ENCODE results near the gene C2orf42.
"Not testable (repeated sequence)": the region's sequence is repeated elsewhere in the genome, so short reads cannot be mapped to it uniquely, and the experiment has no call there.

The C2orf42 gene

DNA sequence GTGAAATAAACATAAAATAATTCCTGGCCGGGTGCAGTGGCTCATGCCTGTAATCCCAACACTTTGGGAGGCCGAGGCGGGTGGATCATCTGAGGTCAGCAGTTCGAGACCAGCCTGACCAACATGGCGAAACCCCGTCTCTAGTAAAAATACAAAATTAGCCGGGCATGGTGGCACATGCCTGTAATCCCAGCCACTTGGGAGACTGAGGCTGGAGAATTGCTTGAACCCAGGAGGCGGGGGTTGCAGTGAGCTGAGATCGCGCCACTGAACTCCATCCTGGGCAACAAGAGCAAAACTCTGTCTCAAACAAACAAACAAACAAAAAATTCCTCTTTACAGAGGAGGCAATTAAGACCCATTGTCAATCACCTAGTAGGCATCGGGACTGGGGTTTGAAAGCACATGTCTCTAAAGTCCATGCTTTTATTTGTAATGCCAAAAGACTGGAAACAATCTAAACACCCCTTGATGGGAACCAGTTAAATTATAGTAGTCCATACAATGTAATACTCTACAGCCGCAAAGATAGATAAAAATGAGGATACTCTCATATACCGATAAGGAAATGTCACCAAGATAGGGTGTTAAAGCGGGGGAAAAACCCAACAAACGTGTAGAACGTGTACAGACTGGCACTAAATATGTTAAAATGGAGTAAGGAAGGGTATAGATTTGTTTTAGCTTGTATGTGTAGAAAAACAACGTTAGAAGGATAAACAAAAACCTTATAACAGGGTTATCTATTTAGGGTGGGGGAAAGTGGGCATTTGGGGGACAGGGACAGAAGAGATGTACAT is 59.3 kb downstream of the C2orf42 start:
- not testable (repeated sequence) for DNase-seq (ENCODE audit: low read depth in 2 of 2)

DNA sequence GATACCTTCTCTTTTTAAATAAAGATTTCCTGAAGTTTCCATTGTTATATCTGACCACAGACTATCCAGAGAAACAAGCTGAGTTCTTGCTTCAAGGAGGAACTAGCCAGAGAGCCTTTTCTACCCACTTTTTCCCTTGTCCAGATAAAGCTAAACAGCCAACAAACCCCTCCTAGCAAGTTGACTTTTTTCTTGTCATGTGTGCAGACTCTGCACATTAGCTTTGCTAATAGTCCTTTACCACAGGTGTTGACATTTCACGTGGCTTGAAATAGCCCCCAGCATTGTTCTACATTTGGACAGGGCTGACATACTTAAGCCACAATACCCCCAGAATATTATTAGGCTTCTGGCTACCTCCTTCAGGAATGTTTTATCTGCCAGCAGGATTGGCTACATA is 62.8 kb downstream of the C2orf42 start:
- no peak for DNase-seq (ENCODE audit: low read depth in 2 of 2)

DNA sequence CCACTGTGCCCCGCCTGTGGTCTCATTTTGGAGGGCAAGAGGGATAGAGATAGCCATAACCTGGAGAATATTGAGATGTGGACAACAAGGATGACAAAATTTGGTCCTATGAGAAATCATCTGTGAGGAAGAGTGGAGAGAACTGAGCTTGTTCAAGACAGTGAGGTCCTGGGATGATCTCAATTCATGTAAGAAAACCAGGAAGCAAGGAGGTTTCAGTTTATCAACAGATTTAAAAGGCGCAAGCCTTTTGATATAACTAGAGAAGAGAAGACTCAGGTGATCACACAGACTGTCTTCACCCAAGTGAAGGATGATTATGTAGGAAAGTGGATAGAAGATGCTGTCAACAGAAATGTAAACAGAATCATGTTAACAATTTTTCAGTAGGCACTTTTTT is 64.4 kb downstream of the C2orf42 start:
- no peak for DNase-seq (ENCODE audit: low read depth in 2 of 2)

DNA sequence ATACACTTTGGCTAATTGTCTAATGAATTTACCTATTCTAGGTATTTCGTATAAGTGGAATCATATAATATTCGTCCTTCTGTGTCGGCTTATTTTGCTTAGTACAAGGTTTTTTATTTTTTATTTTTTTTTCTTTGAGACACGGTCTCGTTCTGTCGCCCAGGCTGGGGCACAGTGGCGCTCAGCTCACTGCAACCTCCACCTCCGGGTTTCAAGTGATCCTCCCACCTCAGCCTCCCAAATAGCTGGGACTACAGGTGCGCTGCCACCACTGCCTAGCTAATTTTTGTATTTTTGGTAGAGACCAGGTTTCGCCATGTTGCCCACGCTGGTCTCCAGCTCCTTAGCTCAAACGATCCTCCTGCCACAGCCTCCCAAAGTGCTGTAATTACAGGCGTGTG is 65.3 kb downstream of the C2orf42 start:
- no peak for DNase-seq (ENCODE audit: low read depth in 2 of 2)

DNA sequence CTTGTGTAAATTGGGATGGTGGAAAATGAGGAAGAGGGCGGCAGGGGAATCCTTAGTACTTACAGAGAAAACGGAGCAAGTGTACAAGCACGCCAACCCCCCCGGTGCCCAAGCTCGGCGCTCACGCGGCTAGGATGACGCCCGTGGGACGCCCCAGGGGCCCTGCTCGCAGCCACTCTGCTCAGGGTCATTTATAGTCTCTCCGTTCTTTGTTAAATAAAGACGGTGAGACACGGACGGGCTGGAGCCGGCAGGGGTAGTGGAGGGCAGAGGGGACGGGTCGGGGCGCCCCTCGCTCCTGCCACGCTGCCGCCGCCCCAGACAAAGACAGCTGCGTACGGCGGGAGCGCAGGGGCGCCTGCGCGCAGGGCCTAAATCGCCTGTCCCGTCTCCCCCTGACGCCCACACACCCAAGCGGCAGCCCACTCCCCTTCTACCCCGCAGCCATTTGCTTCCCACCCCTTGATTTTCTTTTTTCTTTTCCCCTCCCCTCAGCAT is 65.8 kb downstream of the C2orf42 start:
- DNase-seq (ENCODE audit: low read depth in 2 of 2) = no peak

DNA sequence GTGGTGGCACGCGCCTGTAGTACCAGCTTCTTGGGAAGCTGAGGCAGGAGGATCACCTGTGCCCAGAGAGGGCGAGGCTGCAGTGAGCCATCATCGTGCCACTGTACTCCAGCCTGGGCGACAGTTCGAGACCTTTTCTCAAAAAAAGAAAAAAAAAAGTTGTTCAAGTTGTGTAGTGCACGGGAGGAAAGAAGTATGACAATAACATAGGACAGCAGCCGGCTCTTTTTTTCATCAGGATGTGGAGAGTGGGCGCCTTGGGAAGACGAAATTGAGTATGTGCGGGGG is 67.0 kb downstream of the C2orf42 start:
- no peak for DNase-seq (ENCODE audit: low read depth in 2 of 2)

DNA sequence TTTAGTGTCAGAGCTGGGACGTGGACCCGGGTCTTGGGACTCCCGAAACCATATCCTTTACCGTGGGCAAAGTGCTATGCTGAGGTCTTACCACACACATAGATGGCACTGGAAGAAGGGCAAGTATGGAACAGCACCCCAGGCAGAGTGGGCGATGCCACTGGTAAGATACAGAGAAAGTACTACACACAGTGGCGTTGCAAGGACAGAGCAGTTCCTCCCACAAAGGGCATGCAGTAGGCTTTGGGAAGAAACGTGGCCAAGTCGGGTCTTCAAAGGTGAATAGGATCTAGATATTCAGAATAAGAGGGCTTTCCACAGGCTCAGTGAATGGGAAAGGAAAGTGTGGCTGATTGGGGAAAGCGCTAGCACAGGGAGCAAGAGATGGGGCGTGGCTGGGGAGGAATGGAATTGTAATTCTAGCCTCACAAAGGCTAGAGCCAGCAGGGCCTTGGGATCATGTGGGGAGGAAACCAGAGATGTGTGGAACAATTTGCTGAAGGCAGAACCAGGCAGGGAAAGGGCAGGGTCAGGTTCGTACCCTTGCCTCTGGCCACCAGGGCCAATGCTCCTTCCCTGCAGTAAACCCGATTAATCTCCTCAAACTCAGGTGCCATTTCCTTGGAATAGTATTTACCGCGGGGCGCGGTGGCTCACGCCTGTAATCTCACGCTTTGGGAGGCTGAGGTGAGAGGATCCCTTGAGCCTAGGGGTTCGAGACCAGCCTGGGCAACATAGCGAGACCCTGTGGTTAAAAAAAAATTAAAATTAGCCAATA is 67.6 kb downstream of the C2orf42 start:
- no peak for DNase-seq (ENCODE audit: low read depth in 2 of 2)

DNA sequence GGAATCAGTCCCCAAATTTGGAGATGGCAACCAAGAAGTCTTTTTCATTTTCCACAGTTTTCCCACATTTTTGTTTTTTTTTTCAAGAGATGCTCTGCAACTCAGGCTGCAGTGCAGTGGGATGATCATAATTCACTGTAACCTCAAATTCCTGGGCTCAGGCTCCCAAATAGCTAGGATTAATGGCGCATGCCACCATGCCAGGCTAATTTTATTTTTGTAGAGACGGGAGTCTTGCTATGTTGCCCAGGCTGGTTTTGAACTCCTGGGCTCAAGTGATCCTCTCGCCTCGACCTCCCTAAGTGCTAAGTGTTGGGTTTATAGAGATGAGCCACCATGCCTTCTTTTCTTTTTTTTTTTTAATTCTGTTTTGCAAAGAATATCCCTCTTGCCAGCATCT is 68.3 kb downstream of the C2orf42 start:
- DNase-seq (ENCODE audit: low read depth in 2 of 2) = no peak

DNA sequence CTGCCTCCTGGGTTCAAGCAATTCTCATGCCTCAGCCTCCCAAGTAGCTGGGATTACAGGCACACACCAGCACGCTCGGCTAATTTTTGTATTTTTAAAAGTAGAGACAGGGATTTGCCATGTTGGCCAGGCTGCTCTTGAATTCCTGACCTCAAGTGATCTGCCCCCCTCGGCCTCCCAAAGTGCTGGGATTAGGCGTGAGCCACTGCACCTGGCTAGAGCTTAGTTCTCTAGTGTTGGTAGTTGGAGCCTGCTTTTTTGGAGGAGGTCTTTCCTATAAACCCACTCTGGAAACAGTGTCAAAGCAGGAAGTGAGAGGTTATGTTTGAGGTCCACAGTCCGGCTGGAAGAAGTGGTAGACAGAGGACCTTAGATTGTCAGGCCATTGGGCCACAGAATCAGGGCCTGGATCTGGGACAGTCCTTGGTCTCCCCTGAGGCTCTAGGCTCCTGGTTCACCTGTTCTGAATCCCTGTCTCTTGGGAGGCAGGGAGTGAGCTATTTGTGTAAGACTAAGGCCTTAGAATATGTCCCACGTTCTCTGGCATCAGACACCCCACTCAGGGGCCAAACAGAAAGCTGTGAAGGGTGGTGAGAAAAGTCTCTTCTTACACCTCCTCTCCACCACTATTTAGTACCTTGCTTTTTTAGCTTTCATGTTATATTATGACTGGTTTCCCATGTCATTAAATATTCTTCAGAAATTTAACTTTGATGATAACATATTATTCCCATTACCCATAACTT is 69.0 kb downstream of the C2orf42 start:
- DNase-seq (ENCODE audit: low read depth in 2 of 2) = no peak

DNA sequence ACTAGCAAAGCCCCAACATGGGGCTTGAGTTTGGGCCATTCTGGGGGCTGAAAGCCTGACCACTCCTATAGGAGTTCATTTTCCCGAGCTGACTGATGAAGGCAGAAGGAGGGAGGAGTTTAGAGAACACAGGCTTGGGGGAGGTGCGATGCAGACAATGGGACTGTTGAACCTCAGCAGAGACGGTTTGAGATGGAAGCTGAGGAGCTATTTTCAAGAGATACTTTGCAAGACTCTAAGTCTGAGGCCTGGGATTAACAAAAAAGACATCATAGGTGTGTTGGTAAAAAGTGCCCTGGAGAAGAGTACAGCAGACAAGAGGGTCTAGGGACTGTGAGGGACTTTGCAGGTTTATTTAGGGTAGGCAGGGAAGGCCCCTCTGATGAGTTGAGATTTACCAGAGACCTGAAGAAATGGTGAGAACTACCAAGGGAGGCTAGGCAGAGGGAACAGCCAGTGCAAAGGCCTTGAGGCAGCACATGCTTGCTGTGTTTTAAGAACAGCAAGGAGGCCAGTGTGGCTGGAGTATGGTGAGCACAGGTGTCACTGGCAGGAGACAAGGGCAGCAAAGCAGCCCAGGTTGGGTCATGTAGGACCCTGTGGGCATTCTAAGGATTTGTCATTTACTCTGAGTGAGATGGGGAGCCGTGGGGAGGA is 71.9 kb downstream of the C2orf42 start:
- DNase-seq (ENCODE audit: low read depth in 2 of 2) = no peak

DNA sequence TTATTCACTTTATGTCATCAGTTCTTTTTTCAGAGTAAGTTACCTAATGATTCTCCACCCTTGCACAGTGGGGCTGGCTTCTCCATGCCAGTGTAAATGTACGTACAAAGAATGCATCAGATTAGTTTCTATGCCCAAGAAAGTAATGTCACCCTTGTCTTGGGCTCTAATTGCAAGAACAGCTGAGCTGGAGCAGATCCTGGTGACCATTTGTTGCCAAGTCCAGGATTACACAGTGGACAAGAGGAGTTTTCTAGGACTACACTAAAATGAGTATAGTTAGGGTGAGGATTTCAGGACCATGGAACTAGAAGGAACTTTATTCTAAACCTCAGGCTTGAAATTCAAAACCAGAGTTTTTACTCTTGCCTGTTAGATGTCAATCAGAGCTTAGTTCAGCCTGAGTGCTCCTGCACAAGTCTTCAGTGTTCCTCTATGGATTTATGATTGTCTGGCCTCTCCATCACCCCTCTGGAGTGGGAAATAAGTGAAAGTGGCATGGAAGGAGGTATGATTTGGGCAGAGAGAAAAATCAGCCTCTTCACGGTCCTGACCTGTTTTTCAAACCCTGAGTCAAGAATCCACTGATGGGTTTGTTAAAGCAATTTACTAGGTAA is 73.8 kb downstream of the C2orf42 start:
- no peak for DNase-seq (ENCODE audit: low read depth in 2 of 2)

DNA sequence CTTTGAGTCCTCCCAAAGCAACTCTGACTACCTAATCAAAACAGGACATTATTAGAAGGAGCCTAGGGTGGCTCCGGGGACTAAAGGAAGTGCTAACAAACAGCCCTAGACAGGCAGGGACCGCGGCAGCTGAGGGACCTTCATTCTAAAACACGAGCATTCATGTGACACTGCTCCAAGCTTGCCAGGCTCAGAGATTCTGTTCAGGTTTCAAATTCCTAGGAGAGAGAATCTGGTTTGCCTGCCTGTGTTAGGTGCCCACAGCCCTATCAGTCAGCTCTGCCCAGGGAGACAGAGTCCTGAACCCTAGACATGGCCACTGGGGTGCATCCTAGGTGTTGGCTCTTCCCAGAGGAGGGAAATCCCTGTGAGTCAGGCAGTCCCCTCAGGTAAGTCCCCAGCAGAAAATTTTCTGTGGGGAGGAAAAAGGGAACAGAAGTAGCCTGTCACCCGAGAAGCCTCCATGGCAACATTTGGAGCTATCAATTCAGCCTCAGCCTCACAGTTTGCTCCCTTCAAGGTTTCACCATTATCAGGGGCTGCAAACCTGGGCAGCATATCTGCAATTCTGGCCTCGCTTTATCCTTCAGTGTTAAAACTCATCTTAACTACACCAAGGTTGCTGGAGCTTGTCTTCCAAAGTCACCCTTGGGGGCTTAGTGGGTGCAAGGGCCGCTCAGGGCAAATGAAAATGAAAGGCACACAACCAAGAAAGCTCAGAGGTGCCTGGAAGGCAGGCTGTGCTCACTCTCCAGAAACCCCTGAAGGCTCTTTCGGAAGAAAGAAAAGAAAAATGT is 75.0 kb downstream of the C2orf42 start:
- no peak for DNase-seq (ENCODE audit: low read depth in 2 of 2)

DNA sequence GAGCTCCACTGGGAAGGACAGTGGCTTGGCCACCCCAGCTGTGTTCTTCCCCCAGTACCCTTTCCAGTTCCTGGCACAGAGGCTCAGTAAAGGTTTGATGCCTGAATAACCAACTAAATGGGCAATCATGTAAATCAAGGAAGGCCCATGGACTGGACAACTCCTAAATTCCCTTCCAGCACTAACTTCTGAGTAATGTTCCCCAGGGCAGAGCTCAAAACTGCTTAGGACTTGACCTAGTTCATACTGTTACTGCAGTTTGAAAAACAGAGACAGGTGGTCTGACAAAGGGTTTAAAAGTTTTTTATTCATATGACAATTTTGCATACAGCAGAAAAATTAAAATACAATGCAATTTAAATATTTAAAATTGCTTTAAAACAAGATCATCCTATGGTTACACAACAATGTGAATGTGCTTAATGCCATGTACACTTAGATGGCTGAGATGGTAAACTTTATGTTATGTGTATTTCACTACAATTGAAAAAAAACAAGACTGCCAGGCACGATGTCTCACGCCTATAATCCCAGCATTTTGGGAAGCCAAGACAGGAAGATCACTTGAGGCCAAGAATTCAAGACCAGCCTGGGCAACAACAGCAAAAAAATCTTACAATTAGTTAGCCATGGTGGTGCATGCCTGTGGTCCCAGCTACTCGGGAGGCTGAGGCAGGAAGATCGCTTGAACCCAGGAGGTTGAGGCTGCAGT is 77.3 kb downstream of the C2orf42 start:
- no peak for DNase-seq (ENCODE audit: low read depth in 2 of 2)

DNA sequence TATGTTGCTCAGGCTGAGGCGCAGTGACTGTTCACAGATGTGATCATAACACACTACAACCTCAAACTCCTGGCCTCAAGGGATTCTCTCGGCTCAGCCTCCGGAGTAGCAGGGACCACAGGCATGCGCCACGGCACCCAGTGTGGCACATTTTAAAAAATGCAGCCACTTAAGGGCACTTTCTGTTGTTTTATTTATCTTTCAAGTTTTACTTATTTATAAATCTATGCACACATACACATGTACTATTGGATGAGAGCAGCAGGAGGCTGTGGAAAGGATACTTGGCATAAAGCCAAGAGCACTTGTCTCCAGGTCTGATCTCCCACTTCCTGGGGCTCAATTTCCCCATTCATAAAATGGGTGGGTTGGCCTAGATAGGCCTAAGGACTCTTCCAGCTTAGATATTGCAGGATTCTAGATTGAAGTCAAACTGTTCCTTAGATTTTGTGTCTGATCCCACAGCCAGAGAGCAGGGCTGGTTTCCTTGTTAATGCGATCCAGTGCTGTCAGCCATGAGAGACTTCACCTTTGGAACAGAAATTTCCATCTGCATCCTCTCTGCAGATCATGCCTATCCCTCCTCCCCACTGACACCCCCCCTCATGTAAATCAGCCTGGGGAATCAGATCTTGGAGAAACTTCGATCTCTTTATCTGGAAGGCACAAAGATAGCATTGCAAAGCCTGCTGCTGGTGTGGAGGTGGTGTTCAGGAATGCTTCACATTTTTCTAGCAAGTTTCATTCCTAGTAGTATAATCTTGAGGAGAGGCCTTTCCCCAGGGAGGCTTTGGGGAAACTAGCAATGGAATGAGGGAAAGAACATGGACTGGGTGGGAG is 78.8 kb downstream of the C2orf42 start:
- no peak for DNase-seq (ENCODE audit: low read depth in 2 of 2)

DNA sequence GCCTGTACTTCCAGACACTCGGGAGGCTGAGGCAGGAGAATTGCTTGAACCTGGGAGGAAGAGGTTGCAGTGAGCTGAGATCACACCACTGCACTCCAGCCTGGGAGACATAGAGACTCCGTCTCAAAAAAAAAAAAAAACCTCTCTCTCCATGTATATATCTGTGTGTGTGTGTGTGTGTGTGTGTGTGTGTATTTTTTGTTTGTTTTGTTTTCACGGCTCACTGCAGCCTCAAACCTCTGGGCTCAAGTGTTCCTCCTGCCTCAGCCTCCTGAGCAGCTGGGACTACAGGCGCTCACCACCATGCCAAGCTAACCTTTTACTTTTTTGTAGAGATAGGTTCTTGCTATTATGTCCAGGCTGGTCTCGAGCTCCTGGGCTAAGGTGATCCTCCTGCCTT is 80.4 kb downstream of the C2orf42 start:
- DNase-seq (ENCODE audit: low read depth in 2 of 2) = not testable (repeated sequence)

DNA sequence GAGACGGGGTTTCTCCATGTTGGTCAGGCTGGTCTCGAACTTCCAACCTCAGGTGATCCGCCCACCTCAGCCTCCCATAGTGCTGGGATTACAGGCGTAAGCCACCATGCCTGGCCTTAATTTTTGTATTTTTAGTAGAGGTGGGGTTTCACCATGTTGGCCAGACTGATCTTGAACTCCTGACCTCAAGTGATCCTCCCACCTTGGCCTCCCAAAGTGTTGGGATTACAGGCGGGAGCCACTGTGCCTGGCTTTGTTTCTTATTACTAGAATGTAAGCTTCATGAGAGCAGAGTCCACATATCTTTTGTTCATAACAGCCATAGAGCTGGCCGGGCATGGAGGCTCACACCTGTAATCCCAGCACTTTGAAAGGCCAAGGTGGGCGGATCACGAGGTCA is 84.7 kb downstream of the C2orf42 start:
- DNase-seq (ENCODE audit: low read depth in 2 of 2) = not testable (repeated sequence)

DNA sequence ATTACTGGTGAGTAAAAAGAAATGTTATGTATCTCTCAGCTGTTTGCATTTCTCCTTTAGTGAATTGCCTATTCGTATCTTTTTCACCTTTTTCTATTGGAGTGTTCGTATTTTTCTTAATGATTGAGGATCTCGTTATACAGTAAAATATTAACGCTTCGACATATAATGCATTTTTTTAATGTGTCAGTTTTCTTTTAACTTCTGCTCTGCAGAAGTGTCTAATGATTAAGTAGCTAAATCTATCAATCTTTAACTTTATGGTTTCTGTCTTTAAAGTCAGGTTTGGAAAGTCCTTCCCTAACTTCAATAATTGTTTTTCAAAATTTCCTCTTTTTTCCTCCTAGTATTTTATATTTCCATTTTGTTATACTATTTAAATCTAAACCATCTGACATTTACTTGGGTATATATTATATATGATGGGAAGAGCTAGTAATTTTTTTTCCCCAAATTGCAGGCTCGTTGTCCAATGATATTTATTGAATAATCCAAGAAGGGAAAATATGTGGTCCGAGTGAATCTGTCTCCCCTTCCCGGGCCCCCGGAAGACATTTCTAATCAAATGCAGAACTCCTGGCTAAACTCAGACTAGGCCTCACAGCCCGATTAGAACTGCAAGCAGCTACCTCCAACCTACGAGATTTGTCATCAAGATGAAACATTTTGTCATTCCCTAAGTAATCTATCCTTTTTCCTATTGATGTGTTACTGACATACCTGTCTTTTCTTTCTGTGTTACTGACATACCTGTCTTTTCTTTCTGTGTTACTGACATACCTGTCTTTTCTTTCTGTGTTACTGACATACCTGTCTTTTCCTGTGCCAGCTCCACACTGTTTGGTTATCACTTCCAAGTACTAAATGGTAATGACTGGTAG is 86.3 kb downstream of the C2orf42 start:
- DNase-seq (ENCODE audit: low read depth in 2 of 2) = peak in 1 of 2 donors; percentile 40

DNA sequence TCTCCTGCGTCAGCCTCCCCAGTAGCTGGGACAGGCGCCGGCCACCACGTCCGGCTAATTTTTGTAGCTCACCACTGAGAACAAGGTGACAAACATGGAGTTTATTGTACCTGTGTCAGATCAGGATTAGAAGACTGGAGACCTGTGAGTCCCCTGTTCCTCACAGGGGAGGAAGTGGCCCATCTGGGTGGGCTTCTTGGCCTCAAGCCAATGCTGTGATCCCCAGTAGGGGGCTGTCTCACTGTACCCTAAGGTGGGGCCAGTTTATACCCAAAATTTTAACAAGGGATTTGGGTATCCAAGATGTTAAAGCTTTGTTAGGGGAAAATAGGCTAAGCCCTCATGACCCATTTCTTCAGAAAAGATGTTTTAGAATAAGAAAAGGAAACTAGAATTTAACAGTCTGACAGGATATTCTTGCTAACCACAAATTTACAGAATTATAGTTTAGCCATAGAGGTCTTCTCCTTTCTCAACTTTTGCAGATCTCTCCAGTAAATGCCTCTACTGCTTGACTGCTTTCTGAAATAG is 87.2 kb downstream of the C2orf42 start:
- no peak for DNase-seq (ENCODE audit: low read depth in 2 of 2)

Measured in stimulated activated CD4-positive, alpha-beta T cell treated with anti-CD3 and anti-CD28 coated beads, Interleukin-4, amount 100 ng/mL, for 48 hours (primary cell).